GM23248 (cell line): ENCODE results near the gene SETX. TPM values are rescaled to one million over a fixed set of nuclear protein-coding genes. Genes with fewer than 3 reads are reported as not detected.

ENCODE experiments used
- DNase-seq: peaks from one replicate; pipeline ENCODE4 v3.0.0-alpha.2; 2015
- H2AFZ ChIP-seq: fragments of 200-600 bp; sonication (generic); 2 replicates; pipeline ENCODE4 v1.6.1; 2016; ENCODE audit warnings: antibody characterized with exemption
- H3F3A ChIP-seq: fragments of 200-600 bp; sonication (generic); 2 replicates; pipeline ENCODE4 v1.6.1; 2016; ENCODE audit warnings: mild to moderate bottlenecking, antibody characterized with exemption, mixed run types; ENCODE audit not compliant: insufficient read depth
- H3K27ac ChIP-seq: fragments of 200-600 bp; sonication (generic); 2 replicates; pipeline ENCODE4 v1.5.1; 2016; ENCODE audit warnings: mild to moderate bottlenecking
- H3K27me3 ChIP-seq: fragments of 200-600 bp; sonication (generic); replicated peaks from 2 replicates; pipeline ENCODE4 v1.6.1; 2016; ENCODE audit warnings: mild to moderate bottlenecking; ENCODE audit not compliant: insufficient read depth
- H3K36me3 ChIP-seq: fragments of 200-600 bp; sonication (generic); 2 replicates; pipeline ENCODE4 v1.6.1; 2016; ENCODE audit warnings: low read depth, mild to moderate bottlenecking
- H3K4me1 ChIP-seq: fragments of 200-600 bp; sonication (generic); 2 replicates; pipeline ENCODE4 v1.6.1; 2016; ENCODE audit warnings: mild to moderate bottlenecking; ENCODE audit not compliant: insufficient read depth
- H3K4me2 ChIP-seq: fragments of 200-600 bp; sonication (generic); one replicate; pipeline ENCODE4 v1.6.1; 2016; ENCODE audit warnings: mild to moderate bottlenecking; ENCODE audit not compliant: unreplicated experiment
- H3K4me3 ChIP-seq: fragments of 200-600 bp; sonication (generic); 2 replicates; pipeline ENCODE4 v1.5.1; 2016; ENCODE audit warnings: mild to moderate bottlenecking
- H3K79me2 ChIP-seq: fragments of 200-600 bp; sonication (generic); 2 replicates; pipeline ENCODE4 v1.6.1; 2016; ENCODE audit warnings: mild to moderate bottlenecking; ENCODE audit not compliant: insufficient read depth
- H3K9ac ChIP-seq: fragments of 200-600 bp; sonication (generic); 2 replicates; pipeline ENCODE4 v1.6.1; 2016; ENCODE audit warnings: mild to moderate bottlenecking
- H3K9me2 ChIP-seq: fragments of 200-600 bp; sonication (generic); 2 replicates; pipeline ENCODE4 v1.6.1; 2016; ENCODE audit warnings: mixed run types, mild to moderate bottlenecking, moderate library complexity; ENCODE audit not compliant: insufficient read depth
- H3K9me3 ChIP-seq: fragments of 200-600 bp; sonication (generic); one replicate; pipeline ENCODE4 v1.6.1; 2017; ENCODE audit warnings: low read depth
- H4K20me1 ChIP-seq: fragments of 200-600 bp; sonication (generic); 2 replicates; pipeline ENCODE4 v1.6.0; 2016; ENCODE audit not compliant: insufficient read depth
- EZH2 ChIP-seq: fragments of 200-600 bp; sonication (generic); IDR thresholded peaks from 2 replicates; pipeline ENCODE4 v1.6.1; 2018; ENCODE audit warnings: antibody characterized with exemption, mild to moderate bottlenecking; ENCODE audit not compliant: insufficient read depth, poor library complexity, severe bottlenecking
- EZH2phosphoT487 ChIP-seq: fragments of 200-600 bp; sonication (generic); IDR thresholded peaks from 2 replicates; pipeline ENCODE4 v1.6.1; 2018; ENCODE audit warnings: antibody characterized with exemption, moderate library complexity, mild to moderate bottlenecking, low read depth; ENCODE audit not compliant: insufficient read depth
- WGBS, 2 experiments: methylation state at CpG; one replicate each; pipeline ENCODE4 v1.1.6; 2015 to 2017; ENCODE audit warnings: low lambda C conversion rate in 2 of 2, low coverage in 1 of 2; ENCODE audit errors: missing lambda C conversion rate in 2 of 2; 5-methylcytosine and 5-hydroxymethylcytosine counted together
- in situ Hi-C: fragments of 300-500 bp; cut with MboI; formaldehyde crosslinking; loops from 2 replicates; pipeline ENCODE4 v1.15.0; 2020
- polyA plus RNA-seq: library from polyadenylated mRNA; unstranded; fragments of >200 nt; fragmentation: Nextera tagmentation; extraction: Ambion mirVana; gene quantifications from 2 replicates; pipeline ENCODE4 v1.2.1, GENCODE V29; 2016
- total RNA-seq: library from RNA; depleted of rRNA; stranded (reverse); fragments of >200 nt; shearing (Covaris generic); gene quantifications from 2 replicates; pipeline ENCODE4 v1.2.3, GENCODE V29; 2014

SETX gene
- total and polyA plus RNA-seq, 2 experiments from 2014 or later, result 15.6 to 47.3 TPM

GRCh38 chr9:132241840-132242620, 112.8 kb downstream of the SETX start:
- no peak for DNase-seq

GRCh38 chr9:132241483-132241839, 113.3 kb downstream of the SETX start:
- Histone ChIP-seq H3K4me3 (peak overlapping the region; percentile 66), H3K4me1 (no peaks in the 10 kb centered on the region), H3K9me2 (no peaks in the 10 kb centered on the region), H3K9ac (no peak overlapping the region), H3K9me3 (no peaks in the 10 kb centered on the region), H3K27me3 (peaks cover 31% of the 10 kb centered on the region), H3K4me2 (peak overlapping the region; percentile 50), H3K79me2 (no peaks in the 10 kb centered on the region), H2AFZ (peak overlapping the region; percentile 37; the same call in 1 of the 2 replicates), H3K27ac (no peak overlapping the region), H4K20me1 (no peaks in the 10 kb centered on the region), H3K36me3 (no peaks in the 10 kb centered on the region), H3F3A (no peaks in the 10 kb centered on the region)
- no peak for DNase-seq
- in situ Hi-C loops, result loop anchor here (25.0 kb wide), 1 partner anchor 96 kb away; no protein-coding TSS in a partner anchor
- 2 to 3% methylated on average over 12 to 31 of the region's 33 CpGs for WGBS, 2 experiments
- TF ChIP-seq EZH2phosphoT487 (no peak), EZH2 (peak; percentile 14)

More at GRCh38 chr9:132241840-132242620, 112.8 kb downstream of the SETX start:
- Histone ChIP-seq H3K79me2 (no peaks in the 10 kb centered on the region), H3F3A (no peaks in the 10 kb centered on the region), H4K20me1 (no peaks in the 10 kb centered on the region), H3K27me3 (peaks cover 35% of the 10 kb centered on the region), H3K36me3 (no peaks in the 10 kb centered on the region), H3K27ac (no peak overlapping the region), H3K9me2 (no peaks in the 10 kb centered on the region), H3K4me2 (peak overlapping the region; percentile 50), H2AFZ (peak overlapping the region; percentile 37; the same call in 1 of the 2 replicates), H3K4me1 (no peaks in the 10 kb centered on the region), H3K4me3 (peak overlapping the region; percentile 66), H3K9me3 (no peaks in the 10 kb centered on the region), H3K9ac (no peak overlapping the region)
- in situ Hi-C loops, result loop anchor here (25.0 kb wide), 1 partner anchor 95 kb away; no protein-coding TSS in a partner anchor
- 3% methylated on average over 49 to 53 of the region's 81 CpGs for WGBS, 2 experiments
- TF ChIP-seq EZH2phosphoT487 (no peak), EZH2 (peak; percentile 62)

GRCh38 chr9:132240841-132241482, 113.8 kb downstream of the SETX start:
- in situ Hi-C loops, result loop anchor here (25.0 kb wide), 1 partner anchor 96 kb away; no protein-coding TSS in a partner anchor
- peak overlapping the region; percentile 37; the same call in 1 of the 2 replicates for H2AFZ ChIP-seq
- 3 to 13% methylated on average over 29 to 42 of the region's 63 CpGs for WGBS, 2 experiments

GRCh38 chr9:132239999-132240840, 114.6 kb downstream of the SETX start:
- H2AFZ ChIP-seq, result 0 out of 2 replicates have a peak overlapping the region, but pooled peaks have one; percentile 37
- no peaks in the 10 kb centered on the region for H3K36me3 ChIP-seq
- H3K4me2 ChIP-seq, result no peak overlapping the region
- no peaks in the 10 kb centered on the region for H3K9me2 ChIP-seq
- H3K4me3 ChIP-seq, result no peak overlapping the region
- H3K4me1 ChIP-seq, result no peaks in the 10 kb centered on the region
- no peak overlapping the region for H3K9ac ChIP-seq
- H3K9me3 ChIP-seq, result no peaks in the 10 kb centered on the region
- no peak for DNase-seq
- no peaks in the 10 kb centered on the region for H3K79me2 ChIP-seq
- H3F3A ChIP-seq, result no peaks in the 10 kb centered on the region
- peaks cover 27% of the 10 kb centered on the region for H3K27me3 ChIP-seq
- in situ Hi-C loops, result loop anchor here (25.0 kb wide), 1 partner anchor 97 kb away; no protein-coding TSS in a partner anchor
- 29 to 33% methylated on average over 18 to 21 of the region's 21 CpGs for WGBS, 2 experiments
- no peaks in the 10 kb centered on the region for H4K20me1 ChIP-seq
- no peak for TF ChIP-seq EZH2
- no peak overlapping the region for H3K27ac ChIP-seq

More at GRCh38 chr9:132240841-132241482, 113.8 kb downstream of the SETX start:
- Histone ChIP-seq H3K9me2 (no peaks in the 10 kb centered on the region), H4K20me1 (no peaks in the 10 kb centered on the region), H3K4me3 (peak overlapping the region; percentile 66), H3K9ac (no peak overlapping the region), H3K4me1 (no peaks in the 10 kb centered on the region), H3F3A (no peaks in the 10 kb centered on the region), H3K27ac (no peak overlapping the region), H3K9me3 (no peaks in the 10 kb centered on the region), H3K27me3 (peaks cover 30% of the 10 kb centered on the region), H3K4me2 (peak overlapping the region; percentile 50), H3K79me2 (no peaks in the 10 kb centered on the region), H3K36me3 (no peaks in the 10 kb centered on the region)
- peak; percentile 80 for DNase-seq
- TF ChIP-seq EZH2 (no peak), EZH2phosphoT487 (no peak)
